PC-3 (cell line): ENCODE results near the gene ACAP2. TPM values are rescaled to one million over a fixed set of nuclear protein-coding genes. Genes with fewer than 3 reads are reported as not detected.

Source experiments
- ATAC-seq: fragments of 200-7000 bp; cut with Tn5 transposase; 2 replicates; pipeline ENCODE4 v1.9.1; 2020; ENCODE audit warnings: mild to moderate bottlenecking, moderate library complexity
- BruUV-seq: library from RNA; stranded (reverse); fragments of 400-500 nt; replicated peaks from 2 replicates; lab custom pipeline; 2021; lab: Mats Ljungman, UMichigan
- CTCF ChIA-PET: fragments of 300-600 bp; sonication (Branson Sonifier 250); formaldehyde crosslinking; loops from one replicate; lab custom pipeline; 2022; ENCODE audit warnings: antibody characterized with exemption; lab: Charles Lee
- POLR2A ChIA-PET: fragments of 300-600 bp; sonication (Branson Sonifier 250); formaldehyde crosslinking; loops from one replicate; lab custom pipeline; 2022; ENCODE audit warnings: antibody characterized with exemption; ENCODE audit not compliant: unreplicated experiment; lab: Charles Lee
- DNase-seq: peaks from one replicate; pipeline ENCODE4 v3.0.0-alpha.2; 2015
- H2AFZ ChIP-seq: fragments of 300-600 bp; sonication (generic); 2 replicates; pipeline ENCODE4 v1.6.0; 2016; ENCODE audit warnings: antibody characterized with exemption, low read length
- H3F3A ChIP-seq: fragments of 300-600 bp; sonication (generic); one replicate; pipeline ENCODE4 v1.6.0; 2017; ENCODE audit warnings: antibody characterized with exemption, low read length, control low read depth, mild to moderate bottlenecking; ENCODE audit not compliant: unreplicated experiment
- H3K27ac ChIP-seq: fragments of 300-600 bp; sonication (generic); 2 replicates; pipeline ENCODE4 v1.5.1; 2016; ENCODE audit warnings: mild to moderate bottlenecking, low read length
- H3K27me3 ChIP-seq: fragments of 300-600 bp; sonication (generic); 2 replicates; pipeline ENCODE4 v1.6.1; 2016; ENCODE audit warnings: low read length, mixed read lengths
- H3K36me3 ChIP-seq: fragments of 300-600 bp; sonication (generic); 2 replicates; pipeline ENCODE4 v1.6.1; 2016; ENCODE audit warnings: low read depth, mixed run types, low read length, mixed read lengths
- H3K4me1 ChIP-seq: fragments of 300-600 bp; sonication (generic); 2 replicates; pipeline ENCODE4 v1.5.1; 2016; ENCODE audit warnings: low read length; ENCODE audit not compliant: insufficient read depth
- H3K4me2 ChIP-seq: fragments of 300-600 bp; sonication (generic); 2 replicates; pipeline ENCODE4 v1.6.0; 2016; ENCODE audit warnings: low read length
- H3K4me3 ChIP-seq: fragments of 300-600 bp; sonication (generic); 2 replicates; pipeline ENCODE4 v1.5.1; 2016; ENCODE audit warnings: mild to moderate bottlenecking, low read length, mixed read lengths
- H3K79me2 ChIP-seq: fragments of 300-600 bp; sonication (generic); 2 replicates; pipeline ENCODE4 v1.6.1; 2017; ENCODE audit warnings: low read length, mixed read lengths
- H3K9ac ChIP-seq: fragments of 300-600 bp; sonication (generic); 2 replicates; pipeline ENCODE4 v1.6.0; 2016; ENCODE audit warnings: mild to moderate bottlenecking, low read length
- H3K9me2 ChIP-seq: fragments of 300-600 bp; sonication (generic); replicated peaks from 2 replicates; pipeline ENCODE4 v1.6.1; 2016; ENCODE audit warnings: mixed run types, low read length, mixed read lengths
- H3K9me3 ChIP-seq: fragments of 300-600 bp; sonication (generic); 2 replicates; pipeline ENCODE4 v1.6.1; 2016; ENCODE audit warnings: low read length, mixed read lengths
- H4K20me1 ChIP-seq: fragments of 300-600 bp; sonication (generic); 2 replicates; pipeline ENCODE4 v1.6.1; 2016; ENCODE audit warnings: low read length, mixed read lengths
- EZH2 ChIP-seq: fragments of 300-600 bp; sonication (generic); IDR thresholded peaks from one replicate; pipeline ENCODE4 v1.6.1; 2017; ENCODE audit warnings: antibody characterized with exemption, mild to moderate bottlenecking, low read length; ENCODE audit not compliant: unreplicated experiment
- EZH2phosphoT487 ChIP-seq: fragments of 300-600 bp; sonication (generic); IDR thresholded peaks from 2 replicates; pipeline ENCODE4 v1.6.1; 2018; ENCODE audit warnings: mild to moderate bottlenecking, antibody characterized with exemption, low read length, borderline replicate concordance
- intact Hi-C: fragments of 100-400 bp; cut with micrococcal nuclease; formaldehyde crosslinking; loops from 2 replicates; pipeline ENCODE4 v1.9.0; 2023
- total RNA-seq: library from RNA; depleted of rRNA; stranded (reverse); fragments of >200 nt; gene quantifications from 2 replicates; pipeline ENCODE4 v1.2.3, GENCODE V29; 2014
- TF ChIP-seq, protein P1 (sequence below): fragments of 300-600 bp; sonication (generic); conservative IDR thresholded peaks from 2 replicates; pipeline ENCODE4 v1.5.1; 2017; ENCODE audit warnings: antibody characterized with exemption, low read depth, mild to moderate bottlenecking, low read length

ACAP2 gene
- total RNA-seq, 1 experiment from 2014 or later, result 33.5 TPM

DNA sequence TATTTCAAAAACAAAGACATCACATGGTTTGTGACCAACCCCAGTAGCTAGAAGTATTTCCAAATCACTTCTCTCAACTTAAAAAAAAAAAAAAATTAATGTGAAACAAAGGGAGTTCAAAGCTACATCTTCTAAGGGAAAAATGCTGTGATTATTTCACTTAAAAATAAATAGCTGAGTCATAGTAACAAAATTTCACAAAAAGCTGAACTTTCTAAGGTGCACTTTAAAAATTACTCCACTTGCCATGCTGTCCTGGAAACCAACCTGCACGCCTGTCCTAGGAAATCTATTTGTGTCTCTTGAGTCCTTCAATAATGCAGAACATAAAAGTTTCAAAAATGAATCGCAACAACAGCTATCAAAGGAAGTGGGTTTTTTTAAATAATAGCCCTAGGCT, 1.8 kb downstream of the ACAP2 start:
- H2AFZ ChIP-seq, result 0 out of 2 replicates have a peak overlapping the region, but pooled peaks have one; percentile 85
- no peaks in the 10 kb centered on the region for H3F3A ChIP-seq
- peak overlapping the region; percentile 82 for H3K4me2 ChIP-seq
- TF ChIP-seq EZH2 (no peak), EZH2phosphoT487 (no peak)
- TF ChIP-seq, protein P1, sequence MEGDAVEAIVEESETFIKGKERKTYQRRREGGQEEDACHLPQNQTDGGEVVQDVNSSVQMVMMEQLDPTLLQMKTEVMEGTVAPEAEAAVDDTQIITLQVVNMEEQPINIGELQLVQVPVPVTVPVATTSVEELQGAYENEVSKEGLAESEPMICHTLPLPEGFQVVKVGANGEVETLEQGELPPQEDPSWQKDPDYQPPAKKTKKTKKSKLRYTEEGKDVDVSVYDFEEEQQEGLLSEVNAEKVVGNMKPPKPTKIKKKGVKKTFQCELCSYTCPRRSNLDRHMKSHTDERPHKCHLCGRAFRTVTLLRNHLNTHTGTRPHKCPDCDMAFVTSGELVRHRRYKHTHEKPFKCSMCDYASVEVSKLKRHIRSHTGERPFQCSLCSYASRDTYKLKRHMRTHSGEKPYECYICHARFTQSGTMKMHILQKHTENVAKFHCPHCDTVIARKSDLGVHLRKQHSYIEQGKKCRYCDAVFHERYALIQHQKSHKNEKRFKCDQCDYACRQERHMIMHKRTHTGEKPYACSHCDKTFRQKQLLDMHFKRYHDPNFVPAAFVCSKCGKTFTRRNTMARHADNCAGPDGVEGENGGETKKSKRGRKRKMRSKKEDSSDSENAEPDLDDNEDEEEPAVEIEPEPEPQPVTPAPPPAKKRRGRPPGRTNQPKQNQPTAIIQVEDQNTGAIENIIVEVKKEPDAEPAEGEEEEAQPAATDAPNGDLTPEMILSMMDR, result no peak
- H3K27ac ChIP-seq, result peak overlapping the region; percentile 14
- H3K4me3 ChIP-seq, result peak overlapping the region; percentile 84
- DNase-seq (no peak), ATAC-seq (no peak)
- BruUV-seq, result no TSS peak
- H4K20me1 ChIP-seq, result 0 out of 2 replicates have a peak, but pooled peaks cover 5% of the 10 kb centered on the region
- ChIA-PET POLR2A (interaction anchor here (0.7 kb wide), 1 partner anchor 784 kb away, joined by 6 read pairs; no protein-coding TSS in a partner anchor), CTCF (interaction anchor here (0.7 to 2.0 kb wide), 2 partner anchors 165 to 170 kb away, joined by 5 to 10 read pairs; partner anchors contain the start of gene XXYLT1)
- peak overlapping the region; percentile 80 for H3K9ac ChIP-seq
- H3K9me2 ChIP-seq, result no peaks in the 10 kb centered on the region
- H3K9me3 ChIP-seq, result no peaks in the 10 kb centered on the region
- H3K27me3 ChIP-seq, result no peaks in the 10 kb centered on the region
- no peaks in the 10 kb centered on the region for H3K36me3 ChIP-seq
- H3K79me2 ChIP-seq, result peaks cover 67% of the 10 kb centered on the region
- H3K4me1 ChIP-seq, result peaks cover 42% of the 10 kb centered on the region
- intact Hi-C loops, result loop anchor here (1.0 to 5.0 kb wide), 4 partner anchors 59 to 170 kb away; partner anchors contain the start of gene XXYLT1

DNA sequence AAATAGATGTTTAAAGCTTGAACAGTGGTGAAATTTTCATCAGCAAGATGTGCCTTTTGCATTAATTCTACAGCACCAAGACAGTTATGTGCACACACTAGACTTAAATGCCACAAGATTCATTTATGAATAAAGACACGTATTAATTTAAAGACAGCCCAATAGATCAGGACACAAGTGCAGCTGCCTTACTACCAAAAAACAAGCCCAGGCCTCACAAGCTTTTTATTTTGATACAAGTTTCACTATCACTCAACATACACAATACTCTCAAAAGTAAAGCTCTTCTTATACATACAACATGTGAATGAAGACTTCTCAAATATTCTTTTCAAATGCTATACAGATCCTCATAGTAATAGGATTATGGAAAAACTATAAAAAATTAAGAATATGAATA, 2.4 kb downstream of the ACAP2 start:
- ChIA-PET POLR2A (no interaction called here), CTCF (interaction anchor here (2.0 kb wide), 1 partner anchor 169 kb away, joined by 10 read pairs; the partner anchor contains the start of gene XXYLT1)
- Histone ChIP-seq H3K4me2 (peak overlapping the region; percentile 82), H4K20me1 (0 out of 2 replicates have a peak, but pooled peaks cover 5% of the 10 kb centered on the region), H3F3A (no peaks in the 10 kb centered on the region), H3K36me3 (no peaks in the 10 kb centered on the region), H3K79me2 (peaks cover 72% of the 10 kb centered on the region), H2AFZ (no peak overlapping the region), H3K27me3 (no peaks in the 10 kb centered on the region), H3K4me3 (peak overlapping the region; percentile 84), H3K9me3 (no peaks in the 10 kb centered on the region), H3K27ac (no peak overlapping the region), H3K9me2 (no peaks in the 10 kb centered on the region), H3K4me1 (peaks cover 42% of the 10 kb centered on the region), H3K9ac (peak overlapping the region; percentile 80; the same call in 1 of the 2 replicates)
- TF ChIP-seq EZH2phosphoT487, result no peak
- TF ChIP-seq, protein P1, result no peak
- TF ChIP-seq EZH2, result no peak
- DNase-seq (no peak), ATAC-seq (no peak)
- BruUV-seq, result no TSS peak
- intact Hi-C loops, result loop anchor here (5.0 kb wide), 3 partner anchors 58 to 153 kb away; no protein-coding TSS in a partner anchor

DNA sequence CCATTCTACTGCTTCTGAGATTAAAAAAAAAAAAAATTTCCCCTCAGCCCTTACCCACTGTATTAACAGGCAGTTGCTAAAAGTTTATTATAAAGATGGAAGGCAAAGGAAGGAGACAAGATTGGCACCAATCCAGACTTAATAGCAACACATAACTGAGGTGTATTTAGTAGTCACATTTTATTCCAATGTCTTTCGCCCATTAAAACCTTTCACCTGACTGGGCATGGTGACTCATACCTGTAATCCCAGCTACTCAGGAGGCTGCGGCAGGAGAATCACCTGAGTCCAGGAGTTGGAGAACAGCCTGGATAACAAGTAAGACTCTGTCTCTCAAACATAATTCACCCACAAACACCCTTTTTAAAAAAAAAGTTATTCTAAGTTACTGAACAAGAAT, 4.4 kb downstream of the ACAP2 start:
- no TSS peak for BruUV-seq
- DNase-seq (peak; percentile 91), ATAC-seq (no peak)
- H2AFZ ChIP-seq, result no peak overlapping the region
- H3K9me2 ChIP-seq, result no peaks in the 10 kb centered on the region
- H3K79me2 ChIP-seq, result peaks cover 90% of the 10 kb centered on the region
- H3K4me2 ChIP-seq, result peak overlapping the region; percentile 51
- ChIA-PET CTCF (interaction anchor here (0.7 kb wide), 2 partner anchors 90 to 167 kb away, joined by 3 to 4 read pairs; partner anchors contain the start of gene XXYLT1), POLR2A (interaction anchor here (1.0 kb wide), 1 partner anchor 168 kb away, joined by 4 read pairs; no protein-coding TSS in a partner anchor)
- 0 out of 2 replicates have a peak, but pooled peaks cover 5% of the 10 kb centered on the region for H4K20me1 ChIP-seq
- no peaks in the 10 kb centered on the region for H3K9me3 ChIP-seq
- H3K27me3 ChIP-seq, result no peaks in the 10 kb centered on the region
- peak overlapping the region; percentile 46 for H3K27ac ChIP-seq
- H3K4me3 ChIP-seq, result no peak overlapping the region
- H3K4me1 ChIP-seq, result peaks cover 38% of the 10 kb centered on the region
- H3K36me3 ChIP-seq, result peaks cover 4% of the 10 kb centered on the region; the same call in 1 of the 2 replicates
- H3K9ac ChIP-seq, result no peak overlapping the region
- H3F3A ChIP-seq, result no peaks in the 10 kb centered on the region
- TF ChIP-seq EZH2, result no peak
- intact Hi-C loops, result no loop called here
